ENCODE results near the gene PNPLA6. TPM values are rescaled to one million over a fixed set of nuclear protein-coding genes. Genes with fewer than 3 reads are reported as not detected.

PNPLA6 gene
- total and polyA plus RNA-seq, 9 of the 15 experiments (the other 6 are each of a cell fraction or from before 2014, with no cell fraction given): 0.07 to 30.2 (median 8.3) TPM

GRCh38 chr19:7564866-7565265 lies 29.3 kb downstream of the PNPLA6 start:
- FAIRE-seq (no peak), ATAC-seq (no peak), DNase-seq (ENCODE audit: extremely low read depth in 1 of 4, low spot score in 3 of 4) (no peak)
- in situ Hi-C loops (cut with MboI): loop anchor here (5.0 kb wide), 1 partner anchor 117 kb away; the partner anchor contains the start of gene TRAPPC5
- BruUV-seq (replicated peaks): no TSS peak
- no peak overlapping the region for H2AFZ ChIP-seq (ENCODE audit: low read depth, low read length)
- ChIA-PET CTCF (ENCODE audit: low intra/inter-chr PET ratio) (no interaction called here), POLR2A (interaction anchor here (0.8 kb wide), 1 partner anchor 135 kb away, joined by 3 read pairs; no protein-coding TSS in a partner anchor)
- H3K9me1 ChIP-seq (ENCODE audit: control insufficient read depth, insufficient read depth, low read length): no peaks in the 10 kb centered on the region
- TF ChIP-seq ZNF232 (CRISPR knock-in tag; IDR thresholded peaks at IDR 0.05) (no peak), POLR2A (conservative IDR thresholded peaks at IDR 0.05) (no peak), ZNF12 (CRISPR knock-in tag; IDR thresholded peaks at IDR 0.05) (peak; percentile 95), CREB5 (CRISPR knock-in tag; IDR thresholded peaks at IDR 0.05) (no peak)
- H3K36me3 ChIP-seq (ENCODE audit: control insufficient read depth, insufficient read depth, low read length): no peaks in the 10 kb centered on the region
- no peak overlapping the region for H3K9ac ChIP-seq (ENCODE audit: insufficient read depth in 1 of 2, low read depth in 2 of 2, low read length in 2 of 2)
- no peaks in the 10 kb centered on the region for H3K79me2 ChIP-seq (ENCODE audit: control insufficient read depth, insufficient read depth, low read length)
- H3K9me3 ChIP-seq (replicated peaks; ENCODE audit: control insufficient read depth, insufficient read depth, low read depth, low read length): no peaks in the 10 kb centered on the region
- H3K27ac ChIP-seq (ENCODE audit: extremely low read depth, low read depth, low read length): no peak overlapping the region
- no peaks in the 10 kb centered on the region; a peak in 1 of 5 replicates for H3K27me3 ChIP-seq (ENCODE audit: control insufficient read depth in 2 of 2, insufficient read depth in 2 of 2, low read length in 2 of 2)
- peaks cover 0 to 9% of the 10 kb centered on the region in 2 experiments; a peak in 2 of 5 replicates for H3K4me1 ChIP-seq (replicated peaks in 1 of 2; ENCODE audit: control insufficient read depth in 2 of 2, insufficient read depth in 2 of 2, low read length in 2 of 2)
- peaks cover 3% of the 10 kb centered on the region for H4K20me1 ChIP-seq (replicated peaks; ENCODE audit: control insufficient read depth, insufficient read depth, low read length)
- WGBS (ENCODE audit: insufficient coverage, low coverage, missing lambda C conversion rate): 0% methylated on average over 4 of the region's 4 CpGs
- intact Hi-C loops (cut with micrococcal nuclease): no loop called here
- no peak overlapping the region for H3K4me3 ChIP-seq
- H3K4me2 ChIP-seq (ENCODE audit: insufficient read depth, low read length): no peak overlapping the region

DNA sequence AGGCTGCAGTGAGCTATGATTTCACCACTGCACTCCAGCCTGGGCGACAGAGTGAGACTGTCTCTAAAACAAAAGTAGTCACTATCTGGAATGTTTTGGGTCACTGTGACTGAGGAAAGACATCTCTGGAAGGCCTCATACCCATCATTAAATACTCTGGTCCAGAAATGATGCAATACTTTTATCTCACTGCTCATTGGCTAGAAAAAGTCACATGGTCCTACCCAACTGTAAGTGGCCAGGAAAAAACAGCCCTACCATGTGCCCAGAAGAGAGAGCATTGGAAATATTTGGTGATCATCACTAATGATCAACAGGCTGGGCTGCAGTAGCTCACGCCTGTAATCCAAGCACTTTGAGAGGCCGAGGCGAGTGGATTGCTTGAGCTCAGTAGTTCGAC lies 29.8 kb downstream of the PNPLA6 start:
- ATAC-seq: no peak
- POLR2A ChIA-PET: interaction anchor here (0.7 kb wide), 1 partner anchor 235 kb away, joined by 3 read pairs; no protein-coding TSS in a partner anchor
- peaks cover 0 to 13% of the 10 kb centered on the region in 2 experiments; a peak in 2 of 5 replicates for H3K4me1 ChIP-seq (replicated peaks in 1 of 2; ENCODE audit: control insufficient read depth in 2 of 2, insufficient read depth in 2 of 2, low read length in 2 of 2)
- H4K20me1 ChIP-seq (replicated peaks; ENCODE audit: control insufficient read depth, insufficient read depth, low read length): peaks cover 3% of the 10 kb centered on the region
- H3K27ac ChIP-seq (ENCODE audit: extremely low read depth, low read depth, low read length): no peak overlapping the region
- H3K9me3 ChIP-seq (replicated peaks; ENCODE audit: control insufficient read depth, insufficient read depth, low read depth, low read length): no peaks in the 10 kb centered on the region
- WGBS (ENCODE audit: insufficient coverage, low coverage, missing lambda C conversion rate): 19% methylated on average over 5 of the region's 5 CpGs
- CTCF ChIA-PET (ENCODE audit: low intra/inter-chr PET ratio): no interaction called here
- H3K4me3 ChIP-seq: no peak overlapping the region
- no peaks in the 10 kb centered on the region for H3K36me3 ChIP-seq (ENCODE audit: control insufficient read depth, insufficient read depth, low read length)
- intact Hi-C loops (cut with micrococcal nuclease) (no loop called here), in situ Hi-C loops (cut with MboI) (loop anchor here (5.0 kb wide), 1 partner anchor 117 kb away; the partner anchor contains the start of gene TRAPPC5)
- H2AFZ ChIP-seq (ENCODE audit: low read depth, low read length): peak overlapping the region; percentile 14; the same call in 1 of the 2 replicates
- no peak overlapping the region for H3K9ac ChIP-seq (ENCODE audit: insufficient read depth in 1 of 2, low read depth in 2 of 2, low read length in 2 of 2)
- no peak overlapping the region for H3K4me2 ChIP-seq (ENCODE audit: insufficient read depth, low read length)
- no TSS peak for BruUV-seq (replicated peaks)
- H3K27me3 ChIP-seq (ENCODE audit: control insufficient read depth in 2 of 2, insufficient read depth in 2 of 2, low read length in 2 of 2): no peaks in the 10 kb centered on the region; a peak in 1 of 5 replicates
- peak in 2 of 4 experiments; percentile 61 to 63 for DNase-seq (ENCODE audit: extremely low read depth in 1 of 4, low spot score in 3 of 4)
- no peak for FAIRE-seq
- H3K79me2 ChIP-seq (ENCODE audit: control insufficient read depth, insufficient read depth, low read length): no peaks in the 10 kb centered on the region
- H3K9me1 ChIP-seq (ENCODE audit: control insufficient read depth, insufficient read depth, low read length): no peaks in the 10 kb centered on the region
- TF ChIP-seq JUND (IDR thresholded peaks at IDR 0.05; ENCODE audit: borderline replicate concordance, low read depth, low read length): peak; percentile 35; the same call in 1 of the 2 replicates
- no peak for TF ChIP-seq JUND (tag; IDR thresholded peaks at IDR 0.05; ENCODE audit: borderline replicate concordance, low read depth, low read length)
- no peak for TF ChIP-seq FOSL1 (tag; conservative IDR thresholded peaks at IDR 0.05)
